Activated T-cell treated with anti-CD3 and anti-CD28 coated beads for 24 hours (primary cell): ENCODE measurements around the gene AURKB.
"Not testable (repeated sequence)": the region's sequence is repeated elsewhere in the genome, so short reads cannot be mapped to it uniquely, and the experiment has no call there.

ENCODE experiments used
- DNase-seq: peaks from one replicate; pipeline ENCODE4 v3.0.0-alpha.2; 2020; ENCODE audit warnings: low read depth

The AURKB gene

GRCh38 chr17:8209907-8210760, at the start of gene AURKB:
Gene AURKB, minus strand, starts transcription at chr17:8210575. Its CDS starts 351 bp downstream, at chr17:8210224.
- peak; percentile 89 for DNase-seq

DNA sequence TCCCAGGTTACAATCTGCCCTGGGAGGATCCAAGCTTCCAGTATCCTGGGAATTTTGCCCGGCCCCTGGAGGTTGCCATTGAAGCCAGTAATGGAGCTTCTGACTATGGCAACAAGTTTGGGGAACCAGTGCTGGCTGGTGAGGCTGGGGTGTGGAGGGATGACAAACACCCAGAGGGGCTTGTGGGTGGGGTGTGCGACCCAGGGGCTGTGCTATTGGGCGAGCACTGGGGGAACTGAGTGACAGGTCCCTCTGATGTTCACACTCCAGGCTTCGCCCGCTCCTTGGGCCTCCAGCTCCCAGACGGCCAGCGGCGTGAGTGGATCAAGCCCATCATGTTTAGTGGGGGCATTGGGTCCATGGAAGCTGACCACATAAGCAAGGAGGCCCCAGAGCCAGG, 47.4 kb upstream of the AURKB start:
- DNase-seq, result no peak

GRCh38 chr17:8256691-8257090, 46.3 kb upstream of the AURKB start:
- DNase-seq, result no peak

DNA sequence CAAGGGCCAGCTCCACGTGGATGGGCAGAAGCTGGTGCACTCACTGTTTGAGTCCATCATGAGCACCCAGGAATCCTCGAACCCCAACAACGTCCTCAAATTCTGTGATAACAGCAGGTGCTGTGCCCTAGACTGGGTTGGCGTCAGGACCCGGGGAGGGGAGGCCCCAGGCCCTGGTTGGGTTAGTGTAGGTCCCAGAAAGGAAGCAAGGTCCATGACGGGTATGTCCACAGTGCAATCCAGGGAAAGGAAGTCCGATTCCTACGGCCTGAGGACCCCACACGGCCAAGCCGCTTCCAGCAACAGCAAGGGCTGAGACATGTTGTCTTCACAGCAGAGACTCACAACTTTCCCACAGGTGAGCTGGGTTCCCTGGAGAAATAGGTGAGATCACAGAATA, 45.9 kb upstream of the AURKB start:
- DNase-seq, result no peak

DNA sequence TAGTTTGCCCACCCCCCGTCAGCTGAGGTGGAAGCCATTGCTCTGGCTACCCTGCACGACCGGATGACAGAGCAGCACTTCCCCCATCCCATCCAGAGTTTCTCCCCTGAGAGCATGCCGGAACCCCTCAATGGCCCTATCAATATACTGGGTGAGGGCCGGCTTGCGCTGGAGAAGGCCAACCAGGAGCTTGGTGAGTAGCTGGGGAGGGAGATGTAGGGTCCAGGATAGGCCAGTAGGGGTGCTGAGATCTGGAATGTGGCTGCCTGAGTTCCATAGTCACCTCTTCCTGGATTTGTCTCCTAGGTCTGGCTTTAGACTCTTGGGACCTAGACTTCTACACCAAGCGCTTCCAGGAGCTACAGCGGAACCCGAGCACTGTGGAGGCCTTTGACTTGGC, 45.1 kb upstream of the AURKB start:
- no peak for DNase-seq

GRCh38 chr17:8254881-8255280, 44.5 kb upstream of the AURKB start:
- no peak for DNase-seq

GRCh38 chr17:8253801-8254200, 43.4 kb upstream of the AURKB start:
- DNase-seq, result no peak

GRCh38 chr17:8251411-8251810, 41.0 kb upstream of the AURKB start:
- DNase-seq, result not testable (repeated sequence)

DNA sequence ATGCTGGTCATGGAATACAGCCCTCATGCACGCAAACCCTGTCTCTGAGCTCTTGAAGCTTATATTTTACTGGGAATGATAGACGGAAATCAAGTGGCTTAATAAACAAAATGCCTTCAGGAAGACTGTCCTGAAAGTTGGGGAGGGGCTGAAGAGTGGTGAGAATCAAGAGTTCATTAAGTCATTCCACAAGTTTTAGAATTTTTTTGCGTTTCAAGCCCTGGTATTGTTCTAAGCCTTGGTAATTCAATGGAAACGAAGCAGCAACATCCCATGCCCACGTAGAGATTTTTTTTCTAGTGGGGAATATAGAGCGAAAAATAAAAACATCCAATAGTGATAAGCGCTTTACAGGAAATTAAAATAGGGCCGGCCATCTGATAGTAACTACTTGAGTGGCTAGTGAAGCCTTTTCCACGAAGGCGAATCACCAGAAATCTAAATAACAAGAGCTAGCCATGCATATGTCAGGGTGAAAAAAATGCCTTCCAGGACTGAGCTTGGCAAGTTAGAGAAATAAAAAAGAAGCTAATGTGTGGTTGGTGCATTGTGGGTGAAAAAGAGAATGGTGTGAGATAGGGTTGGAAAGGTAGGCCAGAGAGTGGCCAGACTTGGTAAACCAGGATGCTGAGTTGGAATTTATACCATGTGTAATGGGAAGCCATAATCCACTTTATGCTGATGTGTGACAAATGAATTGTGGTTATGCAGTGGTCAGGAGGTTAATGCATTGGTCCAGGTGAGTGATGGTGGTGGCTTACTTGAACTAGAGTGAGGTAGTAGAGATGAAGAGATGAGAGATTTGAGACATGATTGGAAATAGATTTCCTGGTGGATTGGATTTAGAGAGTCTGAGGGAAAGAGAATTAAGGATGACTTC, 39.5 kb upstream of the AURKB start:
- DNase-seq, result no peak

DNA sequence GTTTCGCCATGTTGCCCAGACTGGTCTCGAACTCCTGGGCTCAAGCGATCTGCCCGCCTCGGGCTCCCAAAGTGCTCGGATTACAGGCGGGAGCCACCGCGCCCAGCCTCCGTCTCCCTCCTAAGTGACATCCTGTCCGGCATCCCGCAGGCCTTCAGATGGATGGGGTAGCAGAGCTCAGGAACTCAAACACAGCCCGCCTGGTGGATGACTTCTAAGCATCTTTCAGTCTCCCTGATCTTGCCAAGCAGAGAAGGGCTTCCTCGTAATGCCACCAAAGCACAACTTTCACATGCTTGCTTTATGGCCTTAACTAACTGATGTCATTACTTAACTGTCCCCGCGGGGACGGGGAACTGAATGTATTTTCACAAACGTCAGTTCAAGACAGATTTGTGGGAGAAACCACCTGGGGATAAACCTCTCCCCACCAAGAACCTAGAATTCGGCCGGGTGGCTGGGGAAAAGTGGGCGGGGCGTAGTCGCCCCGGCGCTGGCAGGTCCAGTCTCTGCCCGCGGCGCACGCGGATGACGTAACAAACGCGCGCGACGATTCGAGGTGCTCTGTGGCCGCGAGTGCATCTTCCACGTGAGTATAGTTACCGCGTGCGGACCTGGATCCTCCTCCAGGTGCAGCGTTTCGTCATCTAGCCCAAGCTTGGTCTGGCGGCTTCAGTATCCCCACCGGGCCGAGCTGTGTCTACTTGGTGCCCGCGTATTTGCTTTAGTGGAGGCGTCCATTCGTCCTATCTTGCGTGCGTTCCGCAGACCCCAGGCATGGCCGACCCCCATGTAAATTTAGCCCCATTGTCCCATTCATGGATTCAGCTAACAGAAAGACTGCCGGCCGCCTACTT, 38.6 kb upstream of the AURKB start, which contains the start of gene PFAS:
PFAS (plus strand) TSS at position 539 of the 857 bp plus-strand sequence. CDS start 4,649 bp downstream, outside the sequence.
- DNase-seq, result peak; percentile 95

DNA sequence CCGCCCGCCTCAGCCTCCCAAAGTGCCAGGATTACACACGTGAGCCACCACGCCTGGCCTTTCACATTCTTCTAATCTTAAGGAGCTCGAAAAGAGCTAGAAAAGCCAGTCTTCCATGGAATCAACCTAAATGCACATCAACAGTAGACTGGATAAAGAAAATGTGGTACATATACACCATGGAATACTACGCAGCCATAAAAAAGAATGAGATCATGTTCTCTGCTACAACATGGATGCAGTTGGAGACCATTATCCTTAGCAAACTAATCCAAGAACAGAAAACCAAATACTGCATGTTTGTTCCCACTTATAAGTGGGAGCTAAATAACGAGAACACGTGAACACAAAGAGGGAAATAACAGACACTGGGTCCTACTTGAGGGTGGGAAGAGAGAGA, 34.4 kb upstream of the AURKB start:
- DNase-seq, result no peak

- no peak for DNase-seq
These were observed 33.5 kb upstream of the AURKB start for GRCh38 chr17:8243827-8244226.

GRCh38 chr17:8237886-8238285, 27.5 kb upstream of the AURKB start:
- no peak for DNase-seq

DNA sequence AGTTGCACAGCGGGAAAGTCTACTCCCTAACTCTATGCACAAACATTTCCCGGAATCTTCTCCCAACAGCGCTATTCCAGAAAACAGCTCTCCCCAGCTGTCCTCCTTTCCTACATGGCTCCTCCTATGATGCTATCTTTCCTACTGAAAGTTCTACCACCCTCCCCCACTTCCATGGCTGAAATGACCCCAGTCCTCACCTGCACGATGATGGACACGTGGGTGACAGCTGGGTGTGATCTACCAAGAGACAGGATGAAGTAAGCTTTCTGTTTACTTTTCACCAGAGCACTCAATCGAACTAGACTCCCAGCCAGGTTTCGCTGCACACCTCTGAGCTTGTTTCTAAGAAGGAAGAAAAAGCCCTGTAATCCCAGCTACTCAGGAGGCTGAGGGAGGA, 26.8 kb upstream of the AURKB start:
- DNase-seq, result no peak

- DNase-seq, result no peak
These were observed 25.3 kb upstream of the AURKB start for GRCh38 chr17:8235676-8236075.

DNA sequence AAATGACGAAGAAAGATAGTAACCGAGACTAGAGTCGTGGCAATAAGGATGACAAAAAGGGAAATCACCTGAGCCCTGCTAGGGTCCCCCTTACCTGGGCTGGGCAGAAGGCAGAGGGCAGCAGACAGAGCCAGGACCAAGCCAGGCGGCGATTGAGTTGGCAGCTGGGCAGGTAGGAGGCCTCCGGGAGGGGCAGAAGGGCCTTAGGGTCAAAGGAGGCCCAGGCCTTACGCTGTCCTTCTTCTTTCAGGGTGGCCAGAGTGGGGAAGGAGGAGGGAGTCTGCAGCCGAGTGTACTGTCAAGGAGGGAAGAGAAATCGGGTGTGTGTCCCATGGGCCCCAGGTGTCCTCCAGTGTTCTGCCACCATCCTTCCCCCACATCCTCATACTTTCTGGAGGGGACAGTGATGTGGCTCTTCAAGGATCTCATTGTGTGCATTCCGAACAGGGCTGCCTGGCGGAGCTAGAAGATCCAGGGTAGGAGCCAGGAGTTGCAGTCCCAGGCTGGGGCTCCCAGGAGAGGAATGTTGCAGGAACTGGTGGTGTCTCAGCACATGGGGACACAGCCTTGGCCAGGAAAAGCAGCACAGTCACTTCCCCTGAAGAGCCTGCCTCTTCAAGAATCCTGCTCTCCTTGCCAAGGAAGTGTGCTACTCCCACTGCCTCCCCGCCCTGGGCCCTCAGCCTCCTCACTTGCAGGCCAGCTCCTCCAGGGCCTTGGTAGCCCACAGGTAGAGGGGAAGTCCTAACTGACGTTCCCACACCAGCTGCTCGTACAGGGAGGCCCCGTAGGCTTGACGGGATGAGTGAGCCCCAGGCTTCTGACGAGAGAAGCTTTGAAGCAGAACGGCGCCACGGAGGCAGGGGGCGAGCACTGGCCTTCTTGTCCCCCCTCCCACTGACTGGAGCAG, 24.2 kb upstream of the AURKB start:
- no peak for DNase-seq

DNA sequence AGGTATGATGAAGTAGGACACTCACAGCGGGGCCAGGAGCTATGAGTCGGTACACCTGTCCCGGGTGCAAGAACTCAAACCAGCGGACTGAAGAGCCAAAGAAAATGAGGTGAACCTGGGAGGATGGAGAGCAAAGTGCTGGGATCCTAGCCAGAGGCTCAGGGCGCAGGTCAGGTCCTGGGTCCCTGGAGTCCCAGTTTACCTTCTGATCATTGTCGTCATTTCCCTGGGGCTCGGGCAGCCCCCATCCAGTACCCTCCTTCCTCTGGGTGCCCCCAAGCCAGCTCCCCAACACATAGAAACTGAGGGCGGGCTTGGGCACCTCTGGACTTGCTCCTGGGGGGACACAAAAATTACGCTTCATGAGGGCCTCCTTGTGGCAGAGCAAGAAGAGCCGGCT, 21.3 kb upstream of the AURKB start:
- no peak for DNase-seq

GRCh38 chr17:8227238-8227581, 16.8 kb upstream of the AURKB start:
- DNase-seq, result no peak

- DNase-seq, result peak; percentile 57
These were observed 16.3 kb upstream of the AURKB start for GRCh38 chr17:8226536-8227237.

- DNase-seq, result peak; percentile 78
These were observed 15.6 kb upstream of the AURKB start for GRCh38 chr17:8225813-8226535.
